Measurements from ENCODE around the gene CHRND. TPM values are rescaled to one million over a fixed set of nuclear protein-coding genes. Genes with fewer than 3 reads are reported as not detected.
"Not testable (repeated sequence)": the region's sequence is repeated elsewhere in the genome, so short reads cannot be mapped to it uniquely, and the experiment has no call there.

CHRND gene
- total and polyA plus RNA-seq, 5 experiments from 2014 or later: not detected

DNA sequence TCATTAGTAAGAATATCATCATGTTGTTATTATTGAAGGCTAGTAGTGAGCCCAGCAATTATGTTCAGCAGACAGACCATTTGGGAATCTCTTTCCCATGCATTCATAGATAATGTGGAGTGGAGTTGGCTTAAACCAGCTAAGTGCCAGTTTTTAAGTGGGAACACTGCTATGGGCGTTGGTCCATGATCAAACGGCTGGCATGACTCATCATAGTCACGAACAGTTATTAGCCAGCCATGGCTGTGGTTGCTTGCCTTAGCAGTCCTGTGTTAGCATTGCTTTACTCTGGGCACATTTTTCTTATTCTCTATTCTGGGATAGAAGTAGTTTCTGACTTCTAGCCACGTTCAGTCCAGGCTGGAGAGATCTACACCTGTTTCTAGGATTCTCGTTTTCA, 42.2 kb downstream of the CHRND start:
- no peaks in the 10 kb centered on the region for H3K27me3 Mint-ChIP-seq
- POLR2A ChIA-PET: no interaction called here
- ATAC-seq: no peak
- peaks cover 5 to 95% (median 42%) of the 10 kb centered on the region in 3 donors for H3K36me3 Mint-ChIP-seq
- peak overlapping the region in 1 of 10 donors; percentile 45 for H3K27ac Mint-ChIP-seq
- no peaks in the 10 kb centered on the region for H3K9me3 Mint-ChIP-seq
- peaks cover 0 to 6% (median 2%) of the 10 kb centered on the region in 4 donors for H3K4me1 Mint-ChIP-seq
- no peak for DNase-seq
- no peak overlapping the region for H3K4me3 Mint-ChIP-seq

DNA sequence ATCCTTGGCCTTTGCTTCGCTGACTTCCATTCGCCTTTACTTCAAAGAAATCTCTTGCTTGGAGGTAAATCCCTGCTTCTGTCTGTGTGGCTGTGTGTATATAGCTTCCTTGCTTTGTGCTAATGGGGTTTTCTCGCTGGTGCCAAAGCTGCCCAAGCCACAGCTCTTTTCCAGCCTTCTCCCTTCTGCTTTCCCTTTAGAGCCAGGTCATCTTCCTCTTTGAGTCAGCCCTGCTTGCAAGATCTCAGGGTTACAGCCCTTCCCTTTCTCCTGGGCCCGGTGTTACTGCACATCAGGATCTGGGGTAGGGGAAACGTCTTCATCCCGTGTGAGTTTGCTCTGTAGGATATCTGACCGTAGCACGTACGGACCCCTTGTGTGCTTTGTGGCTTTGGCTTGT, 43.6 kb downstream of the CHRND start:
- H3K27ac Mint-ChIP-seq: no peak overlapping the region

DNA sequence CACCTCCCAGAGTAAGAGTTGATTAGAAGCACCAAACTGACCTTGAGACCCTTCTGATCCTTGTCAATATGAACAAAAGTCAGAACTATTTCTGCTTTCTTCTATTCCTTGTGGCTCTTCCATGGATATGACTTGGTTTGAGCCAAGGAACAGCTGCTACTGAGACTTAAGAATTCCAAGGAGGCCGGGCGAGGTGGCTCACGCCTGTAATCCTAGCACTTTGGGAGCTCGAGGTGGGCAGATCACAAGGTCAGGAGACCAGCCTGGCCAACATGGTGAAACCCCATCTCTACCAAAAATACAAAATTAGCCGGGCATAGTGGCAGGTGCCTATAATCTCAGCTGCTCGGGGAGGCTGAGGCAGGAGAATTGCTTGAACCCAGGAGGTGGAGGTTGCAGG, 44.5 kb downstream of the CHRND start:
- H3K36me3 Mint-ChIP-seq: peaks cover 5 to 97% (median 35%) of the 10 kb centered on the region in 3 donors
- ATAC-seq, H3K9me3 Mint-ChIP-seq, H3K27ac Mint-ChIP-seq, DNase-seq, H3K4me1 Mint-ChIP-seq, H3K27me3 Mint-ChIP-seq, H3K4me3 Mint-ChIP-seq, POLR2A ChIA-PET: not testable (repeated sequence)

More for the DNA sequence above, 43.6 kb downstream of the CHRND start:
- H3K36me3 Mint-ChIP-seq: peaks cover 5 to 97% (median 37%) of the 10 kb centered on the region in 3 donors
- H3K9me3 Mint-ChIP-seq: no peaks in the 10 kb centered on the region
- POLR2A ChIA-PET: no interaction called here
- no peaks in the 10 kb centered on the region for H3K27me3 Mint-ChIP-seq
- H3K4me3 Mint-ChIP-seq: no peak overlapping the region
- H3K4me1 Mint-ChIP-seq: peaks cover 0 to 6% (median 1%) of the 10 kb centered on the region in 4 donors
- ATAC-seq (no peak), DNase-seq (no peak)

DNA sequence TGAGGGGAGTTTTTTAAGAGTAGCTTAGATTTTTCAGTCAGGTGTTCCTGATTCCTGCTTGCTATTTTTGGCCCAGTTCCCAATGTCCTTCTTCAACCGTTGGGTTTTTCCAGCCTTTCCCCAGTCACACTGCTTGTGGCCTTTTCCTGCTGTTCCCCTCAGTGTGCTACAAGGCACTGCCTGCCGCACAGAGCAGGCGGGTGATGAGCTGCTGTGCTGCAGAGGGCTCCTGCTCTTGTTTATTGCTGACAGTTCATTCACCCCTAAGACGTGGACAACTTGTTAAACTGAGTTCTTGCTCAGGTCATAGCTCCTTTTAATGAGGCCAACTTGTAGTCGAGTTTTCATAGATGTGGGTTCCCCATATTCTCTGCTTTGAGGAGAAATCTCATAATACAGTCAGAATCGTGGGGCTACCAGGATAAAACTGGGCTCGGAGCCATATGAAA, 45.1 kb downstream of the CHRND start:
- POLR2A ChIA-PET: no interaction called here
- no peak overlapping the region for H3K4me3 Mint-ChIP-seq
- H3K27ac Mint-ChIP-seq: peak overlapping the region in 1 of 10 donors; percentile 22
- H3K4me1 Mint-ChIP-seq: peaks cover 0 to 6% (median 0%) of the 10 kb centered on the region in 4 donors
- no peaks in the 10 kb centered on the region for H3K27me3 Mint-ChIP-seq
- no peaks in the 10 kb centered on the region for H3K9me3 Mint-ChIP-seq
- H3K36me3 Mint-ChIP-seq: peaks cover 5 to 95% (median 33%) of the 10 kb centered on the region in 3 donors
- ATAC-seq (no peak), DNase-seq (no peak)

DNA sequence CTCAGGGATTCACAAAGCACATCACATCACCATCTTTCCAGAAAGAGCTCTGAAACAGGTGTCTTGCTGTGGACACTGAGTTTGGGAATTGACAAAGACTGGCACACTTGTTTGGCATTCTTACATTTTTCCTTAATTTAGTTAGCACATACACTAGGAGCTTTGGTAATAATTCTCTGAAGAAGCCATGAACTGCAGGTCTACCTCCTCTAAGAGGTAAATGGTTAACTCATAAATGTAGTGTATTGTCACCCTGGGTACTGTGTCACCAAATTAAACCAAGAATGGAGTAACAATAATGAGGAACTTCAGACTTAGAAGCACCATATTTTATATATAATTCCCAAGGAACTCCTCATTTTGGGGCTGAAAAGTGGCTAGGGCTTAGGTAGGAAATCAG, 47.1 kb downstream of the CHRND start:
- ATAC-seq: no peak
- no peaks in the 10 kb centered on the region for H3K27me3 Mint-ChIP-seq
- no peaks in the 10 kb centered on the region for H3K9me3 Mint-ChIP-seq
- peaks cover 5 to 91% (median 29%) of the 10 kb centered on the region in 3 donors for H3K36me3 Mint-ChIP-seq
- H3K27ac Mint-ChIP-seq: no peak overlapping the region
- no peak overlapping the region for H3K4me3 Mint-ChIP-seq
- POLR2A ChIA-PET: no interaction called here
- DNase-seq: no peak
- H3K4me1 Mint-ChIP-seq: peaks cover 0 to 6% (median 0%) of the 10 kb centered on the region in 4 donors

DNA sequence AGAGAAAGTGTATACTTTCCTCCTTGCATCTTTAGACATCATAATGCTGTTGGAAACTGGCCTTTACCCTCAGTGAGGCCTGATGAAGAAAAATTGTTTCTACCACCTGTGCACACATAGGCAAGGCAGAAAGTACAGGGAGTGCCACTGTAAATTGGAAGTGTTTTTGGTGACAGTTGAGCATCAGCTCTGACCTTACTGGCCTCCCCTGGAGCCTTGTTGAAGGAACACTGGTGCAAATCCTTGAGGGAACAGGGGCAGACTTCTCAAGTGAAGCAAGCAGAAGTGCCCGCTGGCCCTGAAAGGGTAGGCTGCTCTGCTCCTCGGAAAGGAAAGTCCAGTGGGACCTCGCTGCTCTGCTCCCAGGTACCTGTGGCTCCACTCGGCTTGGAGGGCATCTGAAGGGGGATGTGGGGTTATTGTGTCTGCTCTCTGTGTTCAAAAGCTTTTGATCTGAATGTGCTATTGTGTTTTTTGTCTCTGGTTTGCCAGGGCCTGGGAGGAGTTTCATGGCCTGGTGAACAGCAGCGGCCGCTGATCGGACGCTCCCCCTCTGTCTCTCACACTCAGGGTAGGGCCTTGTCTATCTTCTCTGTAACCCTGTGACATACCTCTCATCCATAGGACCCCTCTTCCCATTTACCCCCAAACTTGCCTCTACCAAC, 47.9 kb downstream of the CHRND start:
- H3K9me3 Mint-ChIP-seq: no peaks in the 10 kb centered on the region
- H3K27ac Mint-ChIP-seq: peak overlapping the region in 3 of 10 donors; percentile 40 to 62 (median 56)
- ATAC-seq (no peak), DNase-seq (no peak)
- peaks cover 5 to 90% (median 25%) of the 10 kb centered on the region in 3 donors for H3K36me3 Mint-ChIP-seq
- H3K27me3 Mint-ChIP-seq: no peaks in the 10 kb centered on the region
- H3K4me3 Mint-ChIP-seq: no peak overlapping the region
- POLR2A ChIA-PET: no interaction called here
- H3K4me1 Mint-ChIP-seq: peaks cover 0 to 6% (median 0%) of the 10 kb centered on the region in 4 donors

DNA sequence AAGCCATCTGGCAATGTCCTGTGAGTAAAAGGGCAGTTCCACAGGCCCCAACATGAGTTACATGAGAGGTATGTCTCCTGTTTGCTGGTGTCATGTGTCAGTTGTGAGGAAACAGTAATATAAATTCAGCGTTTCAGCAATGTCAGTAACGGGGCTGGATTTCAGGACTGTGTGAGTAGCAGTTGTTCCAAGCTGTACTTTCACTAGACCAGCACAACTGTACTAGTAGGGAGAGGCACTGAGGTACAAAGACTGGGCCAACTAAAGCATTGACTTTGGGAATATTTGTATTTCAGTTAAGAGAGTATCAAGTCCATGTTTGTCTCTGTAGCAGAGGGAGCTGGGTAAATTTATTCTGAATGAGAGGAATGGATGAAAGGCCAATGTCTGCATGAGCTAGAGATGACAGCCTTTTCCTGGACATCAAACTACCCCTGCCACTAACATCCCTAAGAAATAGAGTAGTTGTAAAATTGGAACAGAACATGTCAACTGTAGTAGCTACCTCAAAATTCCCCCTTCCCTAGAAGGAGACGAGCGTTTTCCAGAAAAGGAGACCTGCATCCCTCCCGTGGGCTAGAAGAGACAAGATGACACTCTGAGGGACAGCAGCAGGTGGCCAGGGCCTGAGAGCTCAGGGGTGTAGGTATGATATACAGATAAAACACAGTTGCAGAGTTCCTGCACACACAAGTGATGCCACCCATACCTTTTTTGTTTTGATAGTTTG, 48.9 kb downstream of the CHRND start:
- H3K36me3 Mint-ChIP-seq: peaks cover 3 to 82% (median 21%) of the 10 kb centered on the region in 3 donors
- H3K4me3 Mint-ChIP-seq: no peak overlapping the region
- H3K27ac Mint-ChIP-seq: peak overlapping the region in 2 of 10 donors; percentile 10 to 40
- no peaks in the 10 kb centered on the region for H3K27me3 Mint-ChIP-seq
- DNase-seq (no peak), ATAC-seq (no peak)
- H3K9me3 Mint-ChIP-seq: no peaks in the 10 kb centered on the region
- POLR2A ChIA-PET: no interaction called here
- H3K4me1 Mint-ChIP-seq: peaks cover 0 to 3% (median 0%) of the 10 kb centered on the region in 4 donors

DNA sequence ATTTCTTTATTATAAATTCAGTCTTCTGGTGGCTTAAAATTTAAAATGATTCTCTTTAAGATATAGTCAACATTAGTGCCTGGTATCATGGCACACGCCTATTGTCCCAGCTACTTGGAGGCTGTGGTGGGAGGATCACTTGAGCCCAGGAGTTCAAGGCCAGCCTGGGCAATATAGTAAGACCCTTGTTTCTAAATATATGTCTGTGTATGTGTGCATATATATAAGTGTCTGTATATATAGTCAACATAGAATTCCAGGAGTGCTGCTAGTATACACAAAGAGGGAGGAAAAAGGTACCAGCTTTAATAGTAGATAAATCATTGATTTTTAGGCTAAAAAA, 49.4 kb downstream of the CHRND start:
- no peaks in the 10 kb centered on the region for H3K9me3 Mint-ChIP-seq
- POLR2A ChIA-PET: no interaction called here
- peaks cover 0 to 80% (median 18%) of the 10 kb centered on the region in 3 donors for H3K36me3 Mint-ChIP-seq
- H3K4me1 Mint-ChIP-seq: peaks cover 0 to 1% (median 0%) of the 10 kb centered on the region in 4 donors
- H3K4me3 Mint-ChIP-seq: no peak overlapping the region
- no peak for ATAC-seq
- H3K27ac Mint-ChIP-seq: peak overlapping the region in 1 of 10 donors; percentile 21
- no peak for DNase-seq
- H3K27me3 Mint-ChIP-seq: no peaks in the 10 kb centered on the region

DNA sequence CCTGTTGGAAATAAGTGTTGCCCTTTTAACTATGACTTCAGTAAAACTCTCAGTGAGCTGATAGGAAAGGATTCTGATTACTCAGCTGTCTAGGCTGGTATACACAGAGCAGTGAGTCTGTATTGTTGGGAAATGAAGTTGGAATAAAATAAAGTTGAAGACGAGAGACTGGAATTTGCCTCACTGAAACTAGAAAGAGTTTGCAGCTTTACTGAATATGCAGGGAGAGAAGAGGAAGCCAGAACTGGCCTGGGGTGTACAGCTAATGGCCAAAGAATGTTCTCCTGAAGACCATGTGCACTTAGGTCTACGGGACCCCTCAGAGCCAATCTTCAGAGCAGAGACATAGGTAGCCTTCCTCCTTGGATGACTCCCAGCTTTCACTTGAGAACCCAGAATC, 51.0 kb downstream of the CHRND start:
- H3K27ac Mint-ChIP-seq: no peak overlapping the region
- no peaks in the 10 kb centered on the region for H3K27me3 Mint-ChIP-seq
- no peak overlapping the region for H3K4me3 Mint-ChIP-seq
- H3K4me1 Mint-ChIP-seq: no peaks in the 10 kb centered on the region
- peaks cover 8 to 81% (median 29%) of the 10 kb centered on the region in 3 donors for H3K36me3 Mint-ChIP-seq
- no peak for ATAC-seq
- H3K9me3 Mint-ChIP-seq: no peaks in the 10 kb centered on the region
- POLR2A ChIA-PET: no interaction called here
- DNase-seq: no peak

DNA sequence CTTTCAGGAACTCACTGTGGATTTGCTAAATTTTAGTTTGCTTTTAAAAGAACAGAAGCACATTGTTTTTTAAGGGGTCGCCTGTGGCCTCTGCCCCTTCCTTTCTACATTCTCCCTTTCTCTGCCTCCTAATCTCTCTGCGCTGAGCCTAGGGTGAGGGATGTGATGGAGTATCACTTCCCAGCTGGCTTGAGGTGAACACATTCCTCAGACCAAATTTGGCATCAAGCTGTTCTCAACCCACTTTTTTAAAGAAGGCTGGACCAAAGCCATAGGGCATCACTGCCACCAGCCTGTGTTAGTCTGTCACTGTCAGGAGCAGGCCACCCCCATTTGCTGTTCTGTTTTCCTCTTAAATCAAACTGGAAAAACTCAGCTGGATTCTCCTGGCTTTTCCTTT, 51.9 kb downstream of the CHRND start:
- Mint-ChIP-seq H3K9me3 (peaks cover 0 to 5% (median 0%) of the 10 kb centered on the region in 9 donors), H3K27me3 (no peaks in the 10 kb centered on the region), H3K27ac (no peak overlapping the region), H3K36me3 (peaks cover 16 to 81% (median 36%) of the 10 kb centered on the region in 3 donors), H3K4me1 (no peaks in the 10 kb centered on the region), H3K4me3 (no peak overlapping the region)
- ATAC-seq (no peak), DNase-seq (no peak)
- POLR2A ChIA-PET: interaction anchor here (0.6 kb wide), 1 partner anchor 28 kb away, joined by 6 read pairs; no protein-coding TSS in a partner anchor

DNA sequence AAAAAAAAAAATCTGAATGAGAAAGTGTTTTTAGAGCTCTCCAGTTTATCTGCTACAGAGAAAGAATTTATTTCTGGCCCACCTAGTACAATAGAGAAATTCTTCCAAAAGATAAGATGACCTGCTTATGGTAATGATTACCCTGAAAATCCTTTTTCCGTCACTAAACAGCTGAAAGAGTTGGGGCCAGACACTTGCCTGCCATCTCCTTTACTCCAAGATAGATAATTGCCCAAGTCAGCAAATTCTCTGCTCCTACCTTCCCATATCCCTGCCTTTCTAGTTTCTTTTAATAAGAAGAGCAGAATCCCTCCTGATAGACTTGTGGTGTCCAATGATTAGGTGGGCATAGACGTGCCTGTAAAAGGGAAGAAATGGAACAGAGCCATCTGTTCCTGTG, 52.7 kb downstream of the CHRND start:
- H3K4me1 Mint-ChIP-seq: no peaks in the 10 kb centered on the region
- no peak for DNase-seq
- H3K4me3 Mint-ChIP-seq: no peak overlapping the region
- H3K36me3 Mint-ChIP-seq: peaks cover 21 to 81% (median 43%) of the 10 kb centered on the region in 3 donors
- POLR2A ChIA-PET: no interaction called here
- peaks cover 0 to 5% (median 0%) of the 10 kb centered on the region in 9 donors for H3K9me3 Mint-ChIP-seq
- H3K27me3 Mint-ChIP-seq: no peaks in the 10 kb centered on the region
- no peak for ATAC-seq
- H3K27ac Mint-ChIP-seq: no peak overlapping the region

DNA sequence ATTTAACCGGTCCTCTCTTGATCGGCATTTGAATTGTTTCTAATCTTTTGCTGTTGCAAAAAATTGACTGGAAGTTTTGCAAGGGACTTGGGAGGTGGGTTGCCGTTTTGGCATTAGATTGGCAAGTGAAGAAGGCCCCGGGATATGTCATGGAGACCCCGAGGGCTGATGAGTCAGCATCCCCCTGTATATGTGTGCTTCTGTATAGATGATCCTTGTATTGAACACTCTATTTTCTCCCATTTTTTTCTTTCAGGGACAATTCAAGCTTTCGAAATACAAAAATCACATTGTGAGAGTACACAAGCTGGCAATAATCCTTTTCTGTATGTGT, 54.7 kb downstream of the CHRND start:
- Mint-ChIP-seq H3K4me1 (no peaks in the 10 kb centered on the region), H3K36me3 (peaks cover 28 to 72% (median 41%) of the 10 kb centered on the region in 3 donors), H3K4me3 (no peak overlapping the region), H3K27ac (no peak overlapping the region), H3K9me3 (peaks cover 0 to 9% (median 0%) of the 10 kb centered on the region in 9 donors), H3K27me3 (no peaks in the 10 kb centered on the region)
- ATAC-seq (no peak), DNase-seq (no peak)
- POLR2A ChIA-PET: no interaction called here

DNA sequence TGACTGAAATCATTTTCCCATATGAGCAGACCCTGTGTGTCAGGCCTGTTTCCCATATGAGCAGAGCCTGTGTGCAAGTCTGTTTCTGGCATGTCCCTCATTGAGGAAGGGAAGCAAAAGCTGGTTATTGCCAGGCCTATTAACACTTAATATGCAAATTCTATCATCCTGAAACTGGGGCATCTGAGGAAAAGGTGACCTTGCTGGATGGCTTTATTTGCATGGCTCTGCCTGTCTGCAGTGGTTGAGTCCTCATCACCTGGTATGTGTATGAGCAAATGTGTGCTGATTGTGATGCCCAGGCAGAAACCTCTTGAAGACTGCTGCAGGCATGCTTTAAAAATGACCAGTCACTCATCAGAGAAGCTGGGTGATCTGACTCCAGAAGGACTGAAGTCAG, 55.8 kb downstream of the CHRND start:
- Mint-ChIP-seq H3K27me3 (no peaks in the 10 kb centered on the region), H3K9me3 (peaks cover 0 to 9% (median 0%) of the 10 kb centered on the region in 9 donors), H3K4me3 (no peak overlapping the region), H3K4me1 (peaks cover 0 to 2% (median 0%) of the 10 kb centered on the region in 4 donors), H3K27ac (no peak overlapping the region), H3K36me3 (peaks cover 28 to 63% (median 38%) of the 10 kb centered on the region in 3 donors)
- ATAC-seq: no peak
- POLR2A ChIA-PET: no interaction called here
- no peak for DNase-seq
